IgD-negative memory B cell (primary cell): ENCODE data around the gene BACE2. TPM values are rescaled to one million over a fixed set of nuclear protein-coding genes. Genes with fewer than 3 reads are reported as not detected.

Source experiments
- H3K27ac Mint-ChIP-seq, 3 donors: one replicate each; pipeline ENCODE4 v1.8.0; 2020 to 2022; ENCODE audit warnings: mild to moderate bottlenecking in 3 of 3, mixed read lengths in 3 of 3, moderate library complexity in 1 of 3
- H3K27me3 Mint-ChIP-seq: one replicate; pipeline ENCODE4 v1.8.0; 2021; ENCODE audit warnings: mixed read lengths
- H3K36me3 Mint-ChIP-seq: one replicate; pipeline ENCODE4 v1.8.0; 2020; ENCODE audit warnings: mild to moderate bottlenecking, mixed read lengths
- H3K4me1 Mint-ChIP-seq, 3 donors: one replicate each; pipeline ENCODE4 v1.8.0; 2020 to 2022; ENCODE audit warnings: mixed read lengths in 3 of 3, mild to moderate bottlenecking in 1 of 3
- H3K4me3 Mint-ChIP-seq, 4 donors: one replicate each; pipeline ENCODE4 v1.8.0; 2020 to 2022; ENCODE audit warnings: mild to moderate bottlenecking in 4 of 4, mixed read lengths in 4 of 4, moderate library complexity in 3 of 4
- H3K9me3 Mint-ChIP-seq, 3 donors: one replicate each; pipeline ENCODE4 v1.8.0; 2020 to 2021; ENCODE audit warnings: mixed read lengths in 3 of 3, mild to moderate bottlenecking in 1 of 3
- polyA plus RNA-seq: library from polyadenylated mRNA; unstranded; fragments of 300-500 nt; fragmentation: Illumina TruSeq; gene quantifications from one replicate; pipeline ENCODE4 v1.2.3, GENCODE V29; 2021

Gene BACE2
- polyA plus RNA-seq, 1 donor from 2014 or later, result 91.4 TPM

- no peaks in the 10 kb centered on the region for H3K9me3 Mint-ChIP-seq
- H3K36me3 Mint-ChIP-seq, result peaks cover 9% of the 10 kb centered on the region
- H3K4me3 Mint-ChIP-seq, result no peak overlapping the region
- no peaks in the 10 kb centered on the region for H3K27me3 Mint-ChIP-seq
- H3K4me1 Mint-ChIP-seq, result peaks cover 8 to 13% (median 11%) of the 10 kb centered on the region in 3 donors
- H3K27ac Mint-ChIP-seq, result no peak overlapping the region
Measured at GRCh38 chr21:41204736-41205135, 36.8 kb downstream of the BACE2 start.

- Mint-ChIP-seq H3K27ac (no peak overlapping the region), H3K27me3 (no peaks in the 10 kb centered on the region), H3K4me1 (peaks cover 0 to 8% (median 8%) of the 10 kb centered on the region in 3 donors), H3K4me3 (peak overlapping the region in 1 of 4 donors; percentile 35), H3K36me3 (peaks cover 9% of the 10 kb centered on the region), H3K9me3 (no peaks in the 10 kb centered on the region)
Measured at GRCh38 chr21:41207401-41208375, 39.7 kb downstream of the BACE2 start.

GRCh38 chr21:41208376-41208763 is 40.4 kb downstream of the BACE2 start:
- peaks cover 0 to 8% (median 4%) of the 10 kb centered on the region in 3 donors for H3K4me1 Mint-ChIP-seq
- peak overlapping the region in 2 of 4 donors; percentile 17 to 28 for H3K4me3 Mint-ChIP-seq
- H3K27me3 Mint-ChIP-seq, result no peaks in the 10 kb centered on the region
- no peak overlapping the region for H3K27ac Mint-ChIP-seq
- H3K36me3 Mint-ChIP-seq, result peaks cover 13% of the 10 kb centered on the region
- H3K9me3 Mint-ChIP-seq, result no peaks in the 10 kb centered on the region

DNA sequence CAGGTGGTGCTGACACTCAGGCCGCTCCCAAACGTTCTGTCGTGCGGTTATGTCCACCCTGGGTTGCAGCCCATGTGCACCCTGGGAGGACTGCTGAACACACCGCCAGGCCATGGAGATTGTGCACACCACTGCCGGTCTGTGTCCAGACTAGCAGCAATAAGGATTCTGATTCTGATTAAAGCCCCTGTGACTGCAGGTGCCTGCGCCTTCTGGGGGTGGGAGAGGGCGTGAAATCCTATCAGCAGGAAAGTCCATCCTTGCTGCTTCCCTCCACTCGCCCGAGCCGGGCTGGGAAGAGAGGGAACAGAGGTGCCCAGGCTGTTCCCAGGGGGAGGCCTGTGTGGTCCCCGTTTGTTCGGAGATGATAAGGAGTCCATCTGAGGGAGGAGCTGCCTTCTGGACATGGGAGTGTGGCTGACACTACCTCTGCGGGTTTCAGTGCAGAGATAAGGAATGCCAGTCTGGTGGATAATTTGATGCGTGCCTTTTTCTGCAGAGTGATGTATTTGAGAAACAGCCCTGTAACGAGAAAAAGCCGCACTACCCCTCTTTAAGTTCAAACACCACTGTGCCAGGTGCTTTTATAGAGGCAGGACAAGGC is 41.2 kb downstream of the BACE2 start:
- Mint-ChIP-seq H3K9me3 (no peaks in the 10 kb centered on the region), H3K27me3 (no peaks in the 10 kb centered on the region), H3K36me3 (peaks cover 13% of the 10 kb centered on the region), H3K4me3 (no peak overlapping the region), H3K4me1 (peaks cover 0 to 6% (median 3%) of the 10 kb centered on the region in 3 donors), H3K27ac (no peak overlapping the region)

GRCh38 chr21:41210426-41211059 is 42.6 kb downstream of the BACE2 start:
- Mint-ChIP-seq H3K4me1 (peaks cover under 1 to 13% (median 6%) of the 10 kb centered on the region in 3 donors), H3K4me3 (no peak overlapping the region), H3K27me3 (no peaks in the 10 kb centered on the region), H3K36me3 (peaks cover 13% of the 10 kb centered on the region), H3K9me3 (no peaks in the 10 kb centered on the region), H3K27ac (no peak overlapping the region)

GRCh38 chr21:41211060-41211805 is 43.3 kb downstream of the BACE2 start:
- Mint-ChIP-seq H3K36me3 (peaks cover 14% of the 10 kb centered on the region), H3K4me3 (peak overlapping the region in 1 of 4 donors; percentile 8), H3K9me3 (no peaks in the 10 kb centered on the region), H3K27ac (no peak overlapping the region), H3K27me3 (peaks cover 2% of the 10 kb centered on the region), H3K4me1 (peaks cover 6 to 19% (median 11%) of the 10 kb centered on the region in 3 donors)

DNA sequence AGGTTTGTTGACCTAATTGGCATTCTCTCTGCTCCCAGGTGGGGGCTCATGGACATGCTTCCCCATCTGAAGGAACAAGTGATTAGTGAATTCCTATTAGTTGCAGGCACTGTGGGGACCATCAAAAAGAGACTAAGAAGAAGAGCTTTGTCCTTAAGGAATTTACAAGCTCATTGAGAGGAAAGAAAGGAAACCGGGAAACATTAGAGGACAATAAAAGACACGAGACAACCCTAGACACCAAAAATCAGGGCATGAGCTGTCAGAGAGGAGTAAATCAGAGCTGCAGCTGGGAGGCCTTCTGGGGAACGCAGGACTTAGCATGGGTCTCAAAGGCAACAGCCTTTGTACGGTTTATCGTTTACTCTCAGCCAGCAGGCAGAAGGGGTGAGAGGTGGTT is 45.1 kb downstream of the BACE2 start:
- H3K36me3 Mint-ChIP-seq, result peaks cover 13% of the 10 kb centered on the region
- peaks cover 2% of the 10 kb centered on the region for H3K27me3 Mint-ChIP-seq
- H3K4me3 Mint-ChIP-seq, result peak overlapping the region in 1 of 4 donors; percentile 14
- H3K9me3 Mint-ChIP-seq, result no peaks in the 10 kb centered on the region
- peaks cover 8 to 19% (median 11%) of the 10 kb centered on the region in 3 donors for H3K4me1 Mint-ChIP-seq
- no peak overlapping the region for H3K27ac Mint-ChIP-seq

DNA sequence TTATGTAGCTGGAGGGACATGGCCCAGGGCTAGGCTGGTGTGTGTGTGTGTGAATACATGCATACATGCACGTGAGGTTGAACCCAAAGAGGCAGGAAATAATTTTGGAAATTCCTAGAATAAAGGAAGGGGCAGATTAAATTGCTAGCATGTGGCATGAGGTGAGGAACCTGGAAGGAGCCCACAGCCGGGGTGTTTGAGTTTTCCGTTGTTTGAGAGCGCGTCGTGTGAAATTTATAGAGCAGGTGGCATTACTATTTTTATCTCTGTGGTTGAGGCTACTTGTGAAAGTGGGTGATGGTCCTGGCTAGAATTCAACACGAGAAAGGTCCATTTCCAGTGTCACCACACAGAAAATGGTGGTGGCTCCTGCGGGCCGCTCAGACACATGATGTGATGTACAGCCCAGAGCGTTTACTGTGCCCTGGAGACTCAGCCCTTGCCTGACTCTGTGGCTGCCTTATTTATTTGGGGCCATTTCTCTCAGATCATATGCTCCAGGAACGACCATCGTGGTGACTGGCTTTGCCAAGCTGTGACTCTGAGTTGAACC is 48.0 kb downstream of the BACE2 start:
- peaks cover 14% of the 10 kb centered on the region for H3K36me3 Mint-ChIP-seq
- no peak overlapping the region for H3K27ac Mint-ChIP-seq
- H3K4me3 Mint-ChIP-seq, result peak overlapping the region in 2 of 4 donors; percentile 52 to 71
- H3K4me1 Mint-ChIP-seq, result peaks cover 10 to 17% (median 15%) of the 10 kb centered on the region in 3 donors
- no peaks in the 10 kb centered on the region for H3K9me3 Mint-ChIP-seq
- peaks cover 2% of the 10 kb centered on the region for H3K27me3 Mint-ChIP-seq

- peaks cover 14% of the 10 kb centered on the region for H3K36me3 Mint-ChIP-seq
- no peak overlapping the region for H3K4me3 Mint-ChIP-seq
- peaks cover 10 to 17% (median 15%) of the 10 kb centered on the region in 3 donors for H3K4me1 Mint-ChIP-seq
- peaks cover 2% of the 10 kb centered on the region for H3K27me3 Mint-ChIP-seq
- no peak overlapping the region for H3K27ac Mint-ChIP-seq
- H3K9me3 Mint-ChIP-seq, result no peaks in the 10 kb centered on the region
Measured at GRCh38 chr21:41216486-41216885, 48.5 kb downstream of the BACE2 start.

DNA sequence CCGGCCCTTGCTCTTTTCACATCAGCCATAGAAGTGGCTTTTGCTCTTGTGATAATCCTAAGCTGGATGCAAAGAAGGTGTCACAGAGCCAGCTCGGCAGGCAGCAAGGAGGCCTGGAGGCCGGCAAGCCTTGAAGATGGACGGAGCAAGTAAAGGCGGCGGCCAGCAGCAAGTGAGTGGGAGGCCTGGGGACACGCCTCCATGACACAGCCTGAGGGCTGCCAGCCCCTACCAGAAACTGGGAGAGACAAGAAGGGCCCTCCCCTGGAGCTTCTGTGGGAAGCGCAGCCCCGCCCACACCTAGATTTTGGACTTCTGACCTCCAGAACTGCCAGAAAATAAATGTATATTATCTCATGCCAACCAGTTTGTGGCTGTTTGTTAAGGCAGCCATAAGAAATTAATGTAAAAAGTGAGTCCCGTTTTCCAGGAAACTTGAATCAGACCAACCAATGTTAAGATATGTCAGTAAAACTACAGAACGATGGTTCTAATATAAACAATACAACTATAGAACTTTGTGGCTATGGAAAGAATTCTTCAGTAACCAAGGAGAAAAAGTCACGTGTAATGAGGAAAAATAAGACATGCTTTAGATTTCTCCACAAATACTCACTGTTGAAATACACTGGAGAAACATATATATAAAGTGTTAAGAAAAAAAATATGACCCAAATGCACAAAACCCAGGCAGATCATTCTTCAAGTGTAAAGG is 49.9 kb downstream of the BACE2 start:
- no peaks in the 10 kb centered on the region for H3K9me3 Mint-ChIP-seq
- H3K27ac Mint-ChIP-seq, result no peak overlapping the region
- peaks cover 2% of the 10 kb centered on the region for H3K27me3 Mint-ChIP-seq
- no peak overlapping the region for H3K4me3 Mint-ChIP-seq
- peaks cover 8% of the 10 kb centered on the region for H3K36me3 Mint-ChIP-seq
- peaks cover 10 to 17% (median 15%) of the 10 kb centered on the region in 3 donors for H3K4me1 Mint-ChIP-seq

- Mint-ChIP-seq H3K9me3 (no peaks in the 10 kb centered on the region), H3K4me3 (no peak overlapping the region), H3K36me3 (peaks cover 5% of the 10 kb centered on the region), H3K27me3 (peaks cover 2% of the 10 kb centered on the region), H3K27ac (peak overlapping the region in 1 of 3 donors; percentile 50), H3K4me1 (peaks cover 10 to 21% (median 15%) of the 10 kb centered on the region in 3 donors)
Measured at GRCh38 chr21:41219498-41220207, 51.7 kb downstream of the BACE2 start.

DNA sequence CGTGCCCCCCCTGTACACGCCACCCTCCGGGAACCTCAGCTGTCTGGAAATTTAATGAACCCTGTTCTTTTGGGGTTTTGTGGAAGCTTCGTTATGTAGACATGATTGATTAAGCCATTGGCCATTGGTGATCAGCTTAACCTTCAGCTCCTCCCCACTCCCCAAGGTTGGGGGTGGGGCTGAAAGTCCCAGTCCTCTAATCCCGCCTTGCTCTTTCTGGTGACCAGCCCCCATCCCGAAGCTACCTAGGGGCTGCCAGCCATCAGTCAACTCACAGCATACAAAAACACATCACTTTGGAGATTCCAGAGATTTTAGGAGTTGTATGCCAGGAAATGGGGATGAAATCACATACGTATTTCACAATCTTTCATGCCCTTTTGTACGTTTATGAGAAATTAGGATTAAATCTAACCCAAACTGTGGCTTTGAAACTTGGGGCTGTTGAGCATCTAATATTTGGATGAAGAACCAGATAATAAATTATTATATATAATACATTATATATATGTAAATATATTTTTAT is 52.3 kb downstream of the BACE2 start:
- Mint-ChIP-seq H3K27ac (no peak overlapping the region), H3K9me3 (no peaks in the 10 kb centered on the region), H3K36me3 (peaks cover 5% of the 10 kb centered on the region), H3K27me3 (peaks cover 2% of the 10 kb centered on the region), H3K4me3 (no peak overlapping the region), H3K4me1 (peaks cover 10 to 22% (median 15%) of the 10 kb centered on the region in 3 donors)
